SU-DHL-6 (cell line): Measurements from ENCODE around the gene ABCC4.
"Not testable (repeated sequence)": the region's sequence is repeated elsewhere in the genome, so short reads cannot be mapped to it uniquely, and the experiment has no call there.

ENCODE experiments used
- H2AFZ ChIP-seq: fragments of 200-600 bp; sonication (generic); 2 replicates; pipeline ENCODE4 v1.6.1; 2014; ENCODE audit warnings: low read depth, mild to moderate bottlenecking, moderate library complexity, mixed read lengths, antibody characterized with exemption, low read length; ENCODE audit not compliant: severe bottlenecking
- H3F3A ChIP-seq: fragments of 200-600 bp; shearing (Covaris generic); 2 replicates; pipeline ENCODE4 v1.6.0; 2016; ENCODE audit warnings: antibody characterized with exemption, mild to moderate bottlenecking; ENCODE audit not compliant: insufficient read depth
- H3K27ac ChIP-seq: fragments of 200-600 bp; sonication (generic); 2 replicates; pipeline ENCODE4 v1.5.1; 2016; ENCODE audit warnings: low read depth, mild to moderate bottlenecking, low read length, moderate library complexity, mixed read lengths
- H3K27me3 ChIP-seq: fragments of 200-600 bp; sonication (generic), shearing (Covaris generic); 2 replicates; pipeline ENCODE4 v1.6.0; 2014; ENCODE audit warnings: mild to moderate bottlenecking, low read length
- H3K36me3 ChIP-seq: fragments of 200-600 bp; sonication (generic); 2 replicates; pipeline ENCODE4 v1.6.1; 2014; ENCODE audit warnings: mild to moderate bottlenecking, low read length, mixed read lengths
- H3K4me2 ChIP-seq: fragments of 300-600, 200-600 bp; shearing (Covaris generic), sonication (generic); 2 replicates; pipeline ENCODE4 v1.6.0; 2014; ENCODE audit warnings: low read length, low read depth, mild to moderate bottlenecking; ENCODE audit not compliant: poor library complexity, severe bottlenecking
- H3K4me3 ChIP-seq: fragments of 200-600 bp; sonication (generic); 2 replicates; pipeline ENCODE4 v1.5.1; 2014; ENCODE audit warnings: antibody characterized with exemption, low read length, mild to moderate bottlenecking, mixed read lengths; ENCODE audit not compliant: insufficient read depth, poor library complexity, severe bottlenecking
- H3K79me2 ChIP-seq: fragments of 200-600 bp; sonication (generic); 2 replicates; pipeline ENCODE4 v1.6.1; 2014; ENCODE audit warnings: mild to moderate bottlenecking, low read length, moderate library complexity; ENCODE audit not compliant: insufficient read depth
- H3K9ac ChIP-seq: fragments of 200-600 bp; sonication (generic); 2 replicates; pipeline ENCODE4 v1.7.0; 2014; ENCODE audit warnings: mild to moderate bottlenecking, low read length
- H3K9me2 ChIP-seq: fragments of 200-600 bp; sonication (generic); replicated peaks from 2 replicates; pipeline ENCODE4 v1.6.1; 2014; ENCODE audit warnings: low read length; ENCODE audit not compliant: insufficient read depth
- H3K9me3 ChIP-seq: fragments of 200-600 bp; sonication (generic); 2 replicates; pipeline ENCODE4 v1.6.1; 2014; ENCODE audit warnings: low read length, mixed read lengths; ENCODE audit not compliant: insufficient read depth
- H4K20me1 ChIP-seq: fragments of 200-600 bp; sonication (generic); 2 replicates; pipeline ENCODE4 v1.6.1; 2014; ENCODE audit warnings: low read depth, mild to moderate bottlenecking, antibody characterized with exemption, low read length, moderate library complexity, mixed read lengths
- CTCF ChIP-seq: fragments of 200-600 bp; sonication (generic); IDR thresholded peaks from one replicate; pipeline ENCODE4 v1.5.1; 2017; ENCODE audit warnings: antibody characterized with exemption, mild to moderate bottlenecking, low read length, moderate library complexity; ENCODE audit not compliant: insufficient read depth, poor library complexity, severe bottlenecking
- EZH2phosphoT487 ChIP-seq: fragments of 200-600 bp; sonication (generic), shearing (Covaris generic); conservative IDR thresholded peaks from 2 replicates; pipeline ENCODE4 v1.6.1; 2018; ENCODE audit warnings: mild to moderate bottlenecking, antibody characterized with exemption, low read length, moderate library complexity, mixed read lengths

The ABCC4 gene

DNA sequence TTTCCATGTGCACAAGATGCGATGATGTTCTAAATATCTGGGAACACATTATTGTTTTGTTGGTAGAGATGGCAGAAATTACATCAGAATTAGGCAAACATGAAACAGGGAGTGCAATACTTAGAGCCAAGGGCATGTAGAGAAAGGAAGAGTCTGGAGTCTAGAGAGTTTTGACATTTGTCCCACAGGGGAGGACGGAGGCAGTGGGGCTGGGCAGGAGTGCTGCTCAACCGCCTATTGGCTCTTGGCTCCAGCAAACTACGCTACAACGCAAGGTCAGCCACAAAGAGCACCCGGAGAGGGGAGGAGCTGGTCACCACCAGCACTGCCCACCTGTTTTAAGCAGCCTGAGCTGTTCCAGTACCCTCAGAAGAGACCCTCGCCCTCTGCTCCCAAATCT, 108.3 kb downstream of the ABCC4 start:
- no peak overlapping the region for H3K4me3 ChIP-seq
- H3K9me2 ChIP-seq, result no peaks in the 10 kb centered on the region
- H4K20me1 ChIP-seq, result no peaks in the 10 kb centered on the region
- no peaks in the 10 kb centered on the region for H3K36me3 ChIP-seq
- H3K27me3 ChIP-seq, result no peaks in the 10 kb centered on the region
- no peak overlapping the region for H3K4me2 ChIP-seq
- H3K9me3 ChIP-seq, result no peaks in the 10 kb centered on the region
- no peak overlapping the region for H3K9ac ChIP-seq
- H3F3A ChIP-seq, result no peaks in the 10 kb centered on the region
- no peak overlapping the region for H2AFZ ChIP-seq
- TF ChIP-seq EZH2phosphoT487, result no peak
- no peak for TF ChIP-seq CTCF
- H3K27ac ChIP-seq, result no peak overlapping the region
- no peaks in the 10 kb centered on the region for H3K79me2 ChIP-seq

DNA sequence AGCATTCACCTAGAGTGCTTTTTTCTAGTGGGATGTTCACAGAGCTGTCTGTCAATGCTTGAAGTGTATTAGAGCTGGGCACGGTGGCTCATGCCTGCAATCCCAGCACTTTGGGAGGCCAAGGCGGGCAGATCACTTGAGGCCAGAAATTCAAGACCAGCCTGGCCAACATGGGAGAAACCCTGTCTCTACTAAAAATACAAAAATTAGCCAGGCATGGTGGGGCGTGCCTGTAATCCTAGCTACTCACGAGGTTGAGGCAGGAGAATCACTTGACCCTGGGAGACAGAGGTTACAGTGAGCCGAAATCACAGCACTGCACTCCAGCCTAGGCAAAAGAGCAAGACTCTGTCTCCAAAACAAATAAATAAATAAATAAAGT, 108.7 kb downstream of the ABCC4 start:
- H3K4me3 ChIP-seq, H3K9me3 ChIP-seq, H3K4me2 ChIP-seq, H3F3A ChIP-seq, H3K36me3 ChIP-seq, H4K20me1 ChIP-seq, H3K27ac ChIP-seq, H2AFZ ChIP-seq, H3K79me2 ChIP-seq, H3K27me3 ChIP-seq, H3K9ac ChIP-seq, H3K9me2 ChIP-seq: not testable (repeated sequence)

DNA sequence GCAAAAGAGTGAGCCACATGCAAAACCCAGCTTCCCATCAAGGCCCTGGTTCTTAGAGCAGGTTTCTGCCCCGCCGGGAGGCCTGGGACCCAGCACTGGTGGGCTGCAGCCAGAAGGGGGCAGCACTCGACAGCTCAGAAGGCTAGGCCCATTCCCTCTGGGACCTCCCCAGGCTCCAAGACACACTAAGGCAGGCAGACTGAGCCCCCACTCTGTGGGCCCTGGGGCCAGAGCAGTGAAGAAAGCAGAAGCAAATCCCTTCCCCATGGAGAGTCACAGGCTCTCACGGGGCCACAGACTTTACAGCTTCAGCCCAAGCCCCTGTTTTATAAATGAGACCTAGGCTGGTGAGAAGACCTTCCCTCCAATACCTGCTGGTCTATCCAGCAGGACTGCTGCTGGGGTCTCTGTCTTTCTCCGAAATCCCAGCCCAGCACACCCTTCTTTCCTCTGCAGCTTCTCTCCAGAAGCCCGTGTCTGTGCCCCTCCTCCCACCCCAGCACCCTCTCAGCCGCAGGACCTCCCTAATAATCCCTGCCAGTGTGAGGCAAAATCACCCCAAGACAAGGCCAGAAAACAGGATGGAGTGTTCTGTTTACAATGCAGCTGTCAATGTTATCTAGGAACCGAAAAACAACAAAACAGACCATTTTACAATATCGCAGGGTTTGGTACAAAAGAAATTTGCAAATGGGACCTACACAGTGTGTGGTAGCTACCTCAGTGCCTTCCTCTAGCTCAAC, 109.3 kb downstream of the ABCC4 start:
- Histone ChIP-seq H3K79me2 (no peaks in the 10 kb centered on the region), H3K9ac (no peak overlapping the region), H3K36me3 (no peaks in the 10 kb centered on the region), H3K27me3 (no peaks in the 10 kb centered on the region), H3K4me3 (no peak overlapping the region), H3F3A (no peaks in the 10 kb centered on the region), H3K4me2 (no peak overlapping the region), H2AFZ (no peak overlapping the region), H3K9me3 (no peaks in the 10 kb centered on the region), H3K27ac (no peak overlapping the region), H3K9me2 (no peaks in the 10 kb centered on the region), H4K20me1 (no peaks in the 10 kb centered on the region)
- TF ChIP-seq CTCF, result peak; percentile 92
- no peak for TF ChIP-seq EZH2phosphoT487

DNA sequence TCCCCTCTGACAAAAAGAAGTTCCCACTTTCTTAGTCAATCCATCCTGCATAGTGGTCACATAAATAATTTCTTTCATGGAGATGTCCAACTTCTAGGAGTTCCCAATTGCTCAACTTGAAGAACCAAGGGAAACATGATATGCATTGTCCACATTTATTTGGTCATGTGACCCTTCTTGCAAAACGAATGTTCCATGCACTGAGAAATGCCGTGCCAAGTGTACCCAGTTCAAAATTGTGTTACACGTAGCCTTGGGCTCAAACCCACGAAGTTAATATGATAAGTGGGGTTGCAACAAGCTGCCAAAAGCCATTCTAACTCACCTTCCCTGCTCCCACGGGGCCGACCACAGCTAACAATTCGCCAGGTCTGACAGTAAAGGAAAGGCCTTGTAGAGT, 113.1 kb downstream of the ABCC4 start:
- TF ChIP-seq EZH2phosphoT487 (no peak), CTCF (no peak)
- Histone ChIP-seq H2AFZ (no peak overlapping the region), H3K9me3 (no peaks in the 10 kb centered on the region), H4K20me1 (no peaks in the 10 kb centered on the region), H3K4me3 (no peak overlapping the region), H3F3A (no peaks in the 10 kb centered on the region), H3K9me2 (no peaks in the 10 kb centered on the region), H3K27me3 (no peaks in the 10 kb centered on the region), H3K4me2 (no peak overlapping the region), H3K36me3 (no peaks in the 10 kb centered on the region; the same call in 1 of the 2 replicates), H3K27ac (no peak overlapping the region), H3K9ac (no peak overlapping the region), H3K79me2 (no peaks in the 10 kb centered on the region)
